HG03565 (cell line): ENCODE measurements around the gene ERMN.

Source experiments
- ATAC-seq: cut with Tn5 transposase; IDR thresholded peaks from one replicate; pipeline ENCODE4 v1.9.1; 2021; ENCODE audit warnings: mild to moderate bottlenecking, moderate library complexity; ENCODE audit not compliant: unreplicated experiment

ERMN gene

DNA sequence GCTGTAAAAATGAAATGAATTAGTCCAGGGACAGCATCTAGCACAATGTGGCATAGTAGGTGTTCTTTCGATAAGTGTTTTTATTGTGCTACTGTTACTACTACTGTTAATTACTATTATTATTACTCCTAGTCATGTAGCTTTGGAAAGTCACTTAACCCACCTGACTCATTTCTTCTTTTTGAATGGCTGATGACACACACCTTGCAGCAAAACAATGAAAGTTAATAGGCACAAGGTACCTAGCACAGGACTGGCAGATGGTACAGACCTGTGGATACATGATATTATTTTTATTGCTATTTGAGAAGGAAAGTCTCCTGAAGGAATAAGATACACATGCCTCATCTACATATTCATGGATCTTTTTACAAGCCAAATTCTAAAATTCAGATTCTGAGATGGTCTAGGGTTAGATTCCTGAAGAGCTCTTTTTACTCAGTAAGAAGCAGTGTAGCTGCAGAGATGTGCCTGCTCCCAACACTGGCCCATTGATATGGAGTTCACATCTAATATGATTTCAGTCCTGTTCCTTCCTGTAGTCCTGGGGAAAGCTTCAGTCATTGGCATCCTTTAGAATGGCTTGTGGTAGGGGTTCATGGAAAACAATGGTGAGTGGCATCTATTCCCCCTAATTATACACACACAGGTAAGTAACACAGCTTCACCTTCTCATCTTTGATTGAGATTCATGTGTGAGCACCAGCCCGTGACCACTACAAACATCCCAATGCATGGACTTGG, 7.9 kb upstream of the ERMN start:
- ATAC-seq = no peak

DNA sequence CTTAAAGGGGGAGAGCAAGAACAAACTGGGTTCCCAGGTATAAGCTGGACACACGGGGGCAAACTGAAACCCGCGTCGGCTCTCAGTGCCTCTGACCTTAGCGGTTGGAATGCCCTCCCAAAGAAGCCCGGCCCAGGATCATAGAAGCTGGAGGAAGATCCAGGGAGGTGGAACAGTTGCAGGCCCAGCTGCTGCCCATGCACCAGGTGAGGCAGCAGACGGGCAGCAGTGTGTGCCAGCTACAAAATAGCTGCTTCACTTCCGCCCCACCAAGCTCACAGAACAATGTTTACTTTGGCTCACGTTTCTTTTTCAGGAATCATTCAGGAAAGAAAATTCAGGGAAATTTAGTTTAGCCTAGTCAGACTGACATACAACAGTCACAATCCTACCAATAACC, 3.9 kb upstream of the ERMN start:
- ATAC-seq = no peak

DNA sequence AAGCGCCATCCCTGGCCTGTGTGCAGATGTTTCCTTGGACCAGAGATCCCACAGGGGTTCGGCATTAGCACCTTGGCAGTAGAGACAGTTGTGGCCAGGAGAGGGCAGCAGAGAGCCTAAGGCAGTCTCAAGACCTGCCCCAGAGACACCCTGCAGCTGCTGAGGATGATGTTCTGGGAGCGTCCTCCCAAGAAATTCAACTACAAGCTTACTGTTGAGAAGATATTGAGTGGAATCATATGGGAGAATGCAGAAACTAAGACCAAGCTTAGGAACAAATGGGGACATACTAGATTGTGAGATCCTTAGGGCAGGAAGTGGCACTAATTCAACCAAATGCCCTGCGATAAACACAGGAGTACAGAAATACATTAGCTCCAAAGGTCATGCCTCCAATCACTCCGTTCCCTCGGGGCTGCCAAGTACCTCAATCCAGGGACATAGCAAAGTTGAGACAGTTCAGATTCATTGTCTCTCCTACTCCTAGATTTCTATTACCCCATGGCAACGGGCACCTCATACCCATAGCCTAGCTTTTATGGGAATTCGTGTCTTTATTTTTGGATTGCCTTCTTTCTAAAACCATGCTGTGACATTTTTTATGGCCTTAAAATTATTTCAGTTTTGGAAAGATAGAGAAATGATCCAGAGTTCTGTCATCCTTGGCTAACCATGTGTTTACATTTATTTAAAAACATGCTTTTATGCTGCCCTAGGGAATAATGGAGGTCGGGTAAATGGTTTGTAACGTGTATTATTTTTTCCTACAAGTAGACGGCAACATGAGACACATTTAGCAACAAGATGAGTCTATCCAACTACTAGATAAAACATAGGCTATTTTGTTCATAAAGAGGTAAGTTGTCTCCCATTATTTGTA, 2.2 kb upstream of the ERMN start:
- peak; percentile 97 for ATAC-seq

DNA sequence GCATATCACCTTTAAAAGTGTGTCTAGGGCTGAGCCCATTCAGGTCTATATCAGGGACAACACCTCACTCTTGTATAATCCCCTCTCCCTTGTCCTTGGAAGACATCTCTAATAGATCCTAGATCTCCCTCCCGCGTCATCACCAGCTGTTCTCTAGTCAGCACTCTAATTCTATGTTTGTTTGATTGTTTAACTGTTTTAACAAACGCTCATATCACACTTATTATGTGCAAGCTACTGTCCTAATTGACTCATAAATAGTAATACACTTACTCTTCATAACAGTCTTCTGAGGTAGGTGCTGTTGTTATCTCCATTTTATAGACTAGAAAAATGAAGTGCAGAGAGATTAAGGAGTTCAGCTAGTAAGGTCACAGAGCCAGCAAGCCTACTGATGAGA, 1.6 kb upstream of the ERMN start:
- ATAC-seq = peak; percentile 16

DNA sequence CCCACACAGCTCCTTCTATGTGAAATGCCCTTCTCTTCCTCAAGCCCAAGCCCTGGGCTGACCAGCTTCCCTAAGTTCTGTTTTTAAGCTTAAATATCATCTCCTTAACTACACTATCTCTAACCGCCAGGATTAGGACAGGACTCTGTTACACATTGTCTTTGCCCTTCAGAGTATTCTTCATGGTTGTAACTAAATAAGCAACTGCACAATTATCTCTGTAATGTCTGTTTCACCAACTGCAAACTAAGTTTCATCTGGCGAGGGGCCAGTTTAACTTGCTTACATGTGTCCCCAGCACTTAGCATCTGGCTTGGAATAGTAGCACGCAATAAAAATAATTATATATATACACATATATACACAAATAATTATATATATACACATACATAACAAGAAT, 1.1 kb upstream of the ERMN start:
- ATAC-seq = no peak

DNA sequence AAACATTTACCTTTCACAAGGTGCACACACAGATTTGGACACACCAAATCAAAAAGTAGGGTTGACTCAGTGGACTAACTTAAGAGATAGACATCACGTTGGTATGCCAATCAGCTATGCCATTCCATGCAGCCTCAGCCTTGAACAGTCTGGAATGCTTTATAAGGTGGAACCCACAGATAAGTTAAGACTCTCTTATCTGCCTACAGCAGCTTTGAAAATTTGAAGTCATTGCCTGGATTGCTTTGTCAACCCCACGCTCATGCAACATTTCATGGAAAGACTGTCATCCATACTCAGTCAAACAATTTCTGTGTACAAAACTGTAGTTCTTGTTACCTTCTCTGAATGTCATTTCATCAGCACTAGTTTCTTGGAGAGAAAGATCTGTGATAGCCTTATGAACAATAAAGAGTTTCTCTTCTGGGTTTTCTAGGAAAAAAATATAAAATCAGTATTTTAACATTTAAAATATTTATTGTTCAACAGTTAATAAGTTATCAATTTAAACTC, 1.2 kb downstream of the ERMN start:
- ATAC-seq = no peak

DNA sequence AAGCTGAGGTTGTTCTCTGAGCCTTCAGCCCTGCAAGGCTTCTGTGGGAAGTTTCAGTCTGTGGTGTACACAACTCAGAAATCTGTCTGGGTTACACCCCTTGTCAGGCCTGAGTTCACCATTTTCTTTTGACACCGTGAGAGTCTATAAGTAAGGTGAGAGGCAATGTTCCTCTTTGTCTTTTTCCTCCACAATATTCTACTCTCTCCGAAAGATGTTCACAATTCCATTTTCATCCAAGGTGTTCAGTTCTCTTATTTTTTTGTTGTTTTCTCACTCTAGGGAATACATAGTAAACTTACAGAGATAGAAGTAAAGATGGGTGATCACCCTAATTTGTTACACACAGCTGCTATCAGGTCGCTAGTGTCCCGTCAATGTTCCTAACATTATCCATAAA, 3.2 kb downstream of the ERMN start:
- no peak for ATAC-seq

DNA sequence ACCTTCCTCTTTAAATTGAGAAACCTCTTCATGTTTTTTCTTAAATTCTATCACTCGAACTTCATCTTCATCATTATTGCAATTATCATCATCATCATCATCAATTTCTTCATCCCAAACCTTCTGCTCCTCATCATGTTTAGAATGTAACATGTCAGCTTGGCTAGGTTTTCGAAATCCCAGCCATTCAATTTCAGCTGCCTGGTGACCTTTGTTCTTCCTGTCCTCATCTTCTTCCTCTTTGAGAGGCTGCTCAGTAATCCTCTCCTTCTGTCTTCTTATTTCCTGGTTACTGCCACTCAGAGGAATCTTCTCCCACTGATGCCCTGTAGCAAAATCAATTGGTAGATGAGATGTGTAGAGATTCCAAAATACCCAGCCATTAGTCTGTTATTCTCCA, 4.2 kb downstream of the ERMN start:
- no peak for ATAC-seq

DNA sequence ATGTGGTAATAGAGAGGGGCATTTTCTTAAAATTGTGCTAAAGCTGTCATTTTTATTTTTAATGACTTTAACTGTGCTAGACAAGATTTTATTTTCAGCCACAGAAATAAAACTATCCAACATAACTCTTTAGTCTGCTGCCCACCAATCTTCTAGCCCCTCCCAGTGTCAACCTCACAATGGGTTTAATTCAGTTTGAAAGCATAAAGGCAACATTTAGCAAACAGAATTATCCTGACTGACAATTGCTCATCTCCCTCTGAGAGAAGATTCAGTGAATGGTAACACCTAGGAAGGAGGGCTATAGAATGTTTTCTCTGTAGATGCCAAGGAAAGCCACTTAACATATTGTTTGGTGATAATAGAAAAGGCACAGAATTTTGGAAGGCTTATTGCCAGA, 5.2 kb downstream of the ERMN start:
- no peak for ATAC-seq

DNA sequence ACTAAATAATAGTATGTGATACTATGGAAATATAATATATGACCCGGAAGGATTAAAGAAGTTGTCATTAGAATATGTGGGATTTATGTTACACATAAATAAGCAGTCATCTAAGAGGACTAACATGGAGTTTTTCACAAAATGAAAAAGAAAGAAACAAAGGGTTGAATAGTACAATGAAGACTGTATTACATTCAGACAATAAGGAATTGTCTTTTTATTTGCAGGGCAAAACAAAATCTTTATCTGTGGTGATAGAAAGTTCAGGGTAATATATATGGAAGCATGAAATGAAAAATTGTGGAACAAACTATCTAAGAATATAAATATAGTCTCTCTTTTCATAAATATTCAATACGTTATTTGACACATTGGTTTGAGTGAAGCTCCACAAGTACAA, 5.8 kb downstream of the ERMN start:
- no peak for ATAC-seq

DNA sequence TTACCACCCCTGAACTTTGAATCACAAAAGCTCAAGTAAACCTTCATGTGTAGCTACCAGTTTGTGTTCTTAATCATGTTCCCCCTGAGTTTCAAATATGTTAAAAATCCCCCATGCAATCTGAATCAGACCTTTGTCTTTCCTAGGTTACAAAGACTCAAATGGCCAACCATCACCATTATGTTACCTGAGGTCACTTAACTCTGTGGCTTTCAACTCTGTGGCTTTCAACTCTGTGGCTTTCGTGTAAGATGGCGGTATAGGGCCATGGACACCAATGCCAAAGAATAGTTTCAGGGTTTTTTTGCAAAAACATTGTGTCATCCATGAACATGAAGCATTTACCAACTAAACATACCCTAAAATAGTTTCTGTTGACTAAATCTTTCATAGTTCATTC, 6.7 kb downstream of the ERMN start:
- no peak for ATAC-seq

DNA sequence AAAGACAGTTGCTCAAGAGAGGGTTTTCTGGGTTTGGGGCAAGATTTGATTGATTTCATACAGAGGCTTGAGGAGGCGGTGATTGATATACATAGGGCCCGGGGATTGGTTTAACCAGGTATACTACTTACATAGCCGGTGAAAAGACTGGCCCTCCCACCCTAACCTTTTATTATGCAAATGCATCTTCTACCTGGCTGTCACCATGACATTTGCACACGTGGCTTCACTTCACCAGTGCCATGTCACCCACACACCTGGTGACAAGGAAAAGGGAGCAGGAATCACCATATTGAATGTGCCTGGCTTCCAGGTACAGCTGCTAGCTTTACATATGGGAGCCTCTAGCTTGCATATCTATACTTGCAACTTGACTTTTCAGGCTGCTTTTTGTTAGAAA, 9.7 kb downstream of the ERMN start:
- no peak for ATAC-seq

DNA sequence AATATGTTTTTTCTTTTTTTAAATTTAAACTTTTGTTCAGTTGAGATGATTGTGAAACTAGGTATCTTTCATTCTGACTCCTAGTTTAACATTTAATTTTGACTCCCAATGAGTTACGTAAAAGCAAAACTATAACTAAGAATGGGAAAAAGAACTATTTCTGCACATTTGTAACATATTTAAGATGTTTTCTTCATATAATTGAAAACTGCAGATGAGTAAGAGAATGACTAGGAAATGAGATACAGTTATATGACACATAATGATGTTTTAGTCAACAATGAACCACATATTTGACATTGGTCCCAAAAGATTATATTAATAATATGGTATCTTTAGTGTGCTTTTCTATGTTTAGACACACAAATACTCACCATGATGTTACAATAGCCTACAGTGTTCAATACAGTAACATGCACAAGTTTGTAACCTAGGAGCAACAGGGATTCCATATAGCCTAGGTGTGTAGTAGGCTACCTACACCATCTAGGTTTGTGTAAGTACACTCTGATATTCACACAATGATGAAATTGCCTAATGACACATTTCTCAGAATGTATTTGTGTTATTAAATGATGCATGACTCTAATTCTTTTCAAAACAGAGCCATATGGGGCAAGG, 12.6 kb downstream of the ERMN start:
- ATAC-seq = no peak

DNA sequence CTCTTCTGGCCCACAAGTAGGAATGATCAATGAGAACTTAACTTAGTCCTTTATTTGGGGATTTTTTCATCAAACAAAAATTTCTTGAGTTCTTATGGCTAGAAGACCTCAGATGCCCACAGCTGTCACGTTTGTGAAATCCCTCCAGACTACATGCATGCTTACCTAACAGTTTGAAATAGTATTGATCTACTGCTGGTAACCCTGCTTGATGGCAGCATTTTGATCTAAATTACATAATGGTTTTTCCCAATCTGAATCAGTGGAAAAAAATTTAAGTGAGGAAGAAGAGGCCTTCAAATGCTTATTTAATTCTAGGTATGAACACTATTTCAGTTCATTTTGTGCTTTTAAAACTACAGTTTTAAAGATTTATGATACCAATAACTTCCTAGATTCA, 13.9 kb downstream of the ERMN start:
- ATAC-seq = no peak

DNA sequence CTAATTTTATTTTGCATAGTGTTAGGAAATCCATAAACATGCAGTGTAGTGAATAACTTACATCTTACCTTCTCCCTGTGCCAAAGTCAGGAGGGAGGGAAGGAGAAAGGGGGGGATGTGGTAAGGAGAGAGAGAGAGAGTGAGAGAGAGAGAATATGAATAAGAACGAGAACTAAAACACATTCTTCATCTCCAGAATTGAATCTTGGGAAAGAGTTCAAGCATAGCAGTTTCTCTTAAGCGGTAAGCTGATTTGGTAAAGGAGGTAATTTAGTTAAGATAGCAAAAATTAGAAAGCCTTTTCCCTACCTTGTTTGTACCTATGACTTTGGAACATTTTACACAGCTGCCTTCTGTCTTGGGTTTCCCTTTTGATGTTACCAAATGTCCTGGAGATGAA, 15.7 kb downstream of the ERMN start:
- ATAC-seq = no peak

DNA sequence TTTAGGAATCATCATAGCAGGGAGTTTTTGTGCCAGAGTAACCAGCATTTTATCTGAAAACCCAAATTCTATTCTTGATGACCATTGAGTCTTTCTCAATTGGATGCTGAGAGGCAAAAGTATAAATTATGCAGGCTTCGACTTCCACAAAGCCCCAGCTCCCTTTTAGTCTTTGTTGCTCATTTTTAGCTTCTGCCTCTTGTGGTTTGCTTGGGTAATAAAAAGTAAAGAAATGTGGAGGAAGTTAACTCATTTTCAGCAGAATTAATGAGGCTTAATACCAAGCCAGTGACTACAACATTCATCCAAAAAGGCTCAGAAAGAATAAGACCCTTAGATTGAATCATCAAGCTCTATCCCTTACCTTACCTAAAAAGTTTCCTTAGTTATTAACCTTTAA, 18.6 kb downstream of the ERMN start:
- ATAC-seq = no peak

DNA sequence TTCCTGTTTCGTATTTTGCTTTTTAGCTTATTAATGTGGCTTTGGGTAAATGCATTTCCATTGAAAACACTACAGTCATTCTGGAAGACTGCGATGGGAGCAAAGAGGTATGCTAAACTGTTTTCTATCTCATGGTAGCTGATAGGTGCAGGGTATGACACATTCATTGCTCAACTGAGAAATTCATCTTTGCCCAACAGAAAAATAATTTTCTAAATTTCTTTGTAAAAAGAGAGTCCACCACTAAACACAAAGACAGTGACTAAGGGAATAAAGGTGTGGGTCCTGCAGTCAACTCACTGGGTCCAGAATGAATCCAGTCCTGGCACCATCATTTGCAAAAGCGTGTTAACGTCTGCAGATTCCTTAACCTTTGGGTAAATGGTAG, 19.9 kb downstream of the ERMN start:
- ATAC-seq = no peak

DNA sequence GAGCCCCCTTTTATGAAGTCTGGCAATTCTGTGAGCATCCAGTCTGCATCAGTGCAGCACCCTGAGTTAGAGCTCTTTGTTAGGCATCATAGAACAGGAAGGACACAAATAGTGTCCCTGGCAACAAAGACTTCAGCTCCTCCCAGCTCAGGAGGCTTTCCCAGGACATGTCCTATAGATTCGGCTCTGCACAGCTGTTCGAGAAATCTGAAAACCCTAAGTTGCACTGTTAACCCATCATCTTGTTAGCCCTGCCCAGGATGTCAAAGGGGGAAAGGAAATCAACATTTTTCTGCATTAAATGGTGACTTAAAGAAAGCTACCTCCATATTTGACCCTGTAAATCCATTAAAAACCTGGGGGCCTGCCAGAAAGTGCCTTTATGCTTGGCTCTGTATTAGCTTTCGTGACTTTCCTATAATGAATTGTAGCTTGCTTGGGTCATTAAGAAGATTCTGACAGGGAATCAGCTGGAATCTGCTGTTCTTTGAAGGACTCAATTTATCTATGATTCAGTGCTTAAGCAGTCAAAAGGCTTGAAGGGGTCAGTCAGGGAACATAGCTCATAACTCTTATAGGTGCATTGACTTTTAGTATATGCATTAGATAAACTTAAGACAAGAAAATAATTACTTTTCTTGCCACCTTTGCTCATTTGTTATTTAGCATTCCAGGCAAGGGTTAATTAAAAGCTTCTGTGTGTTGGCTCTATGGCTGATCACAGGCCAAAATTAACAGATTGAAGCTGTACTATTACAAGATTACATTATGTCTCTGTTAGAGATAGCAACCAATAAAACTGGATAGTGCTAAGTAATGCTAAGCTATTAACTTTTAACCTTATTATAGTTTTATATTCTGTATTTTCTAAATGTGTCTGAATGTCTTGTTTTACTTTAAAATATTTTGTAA, 20.6 kb downstream of the ERMN start:
- ATAC-seq = no peak

DNA sequence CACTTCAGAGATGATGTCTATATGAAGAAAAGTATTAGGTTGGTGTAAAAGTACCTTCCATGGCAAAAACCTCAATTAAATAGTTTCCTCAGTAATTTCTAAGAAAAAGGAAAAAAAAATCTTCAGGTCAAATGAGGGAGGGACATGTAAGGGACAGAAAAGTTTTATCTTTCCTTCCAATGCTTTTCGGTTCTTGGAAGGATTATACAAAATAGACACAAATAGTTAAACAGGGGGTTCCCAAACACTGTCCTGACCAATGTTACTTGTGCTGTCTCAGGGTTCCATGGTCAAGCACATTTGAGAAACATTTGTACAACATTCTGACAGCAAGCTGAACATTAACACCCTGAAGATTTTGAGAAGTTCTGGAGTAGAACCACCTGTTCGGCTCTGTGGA, 22.0 kb downstream of the ERMN start:
- no peak for ATAC-seq

DNA sequence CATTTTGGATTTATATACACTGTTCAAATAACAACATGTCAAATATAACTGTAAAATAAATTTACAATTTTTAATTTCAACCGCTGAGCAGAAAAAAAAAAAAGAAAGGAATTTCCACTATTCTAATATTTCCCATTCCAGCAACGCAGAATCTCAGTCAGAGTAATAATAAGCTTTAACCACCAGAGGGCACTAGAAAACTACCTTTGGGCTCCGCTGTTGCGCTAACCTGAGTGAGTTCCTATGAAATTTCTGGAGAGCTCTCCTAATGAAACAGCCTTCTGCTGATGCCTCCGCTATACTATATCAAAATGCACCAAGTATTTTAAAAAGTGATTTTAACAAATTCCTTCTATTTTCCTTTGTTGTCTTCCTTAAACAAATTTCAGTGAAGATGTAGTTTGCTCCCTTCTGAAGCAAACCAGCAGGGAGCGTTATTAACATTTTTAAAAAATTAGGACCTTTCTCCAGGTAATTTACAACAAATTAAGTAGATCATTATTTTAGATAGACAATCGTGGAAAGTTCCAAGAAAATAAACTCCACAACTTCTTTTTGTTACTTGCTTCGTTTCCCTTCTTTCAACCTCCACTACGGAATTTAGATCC, 23.0 kb downstream of the ERMN start:
- peak; percentile 81 for ATAC-seq
